HG02571 (cell line): ENCODE results near the gene LONRF2.

Experiments
- ATAC-seq: cut with Tn5 transposase; IDR thresholded peaks from one replicate; pipeline ENCODE4 v1.9.1; 2021; ENCODE audit warnings: mild to moderate bottlenecking, moderate library complexity; ENCODE audit not compliant: unreplicated experiment

Gene LONRF2

DNA sequence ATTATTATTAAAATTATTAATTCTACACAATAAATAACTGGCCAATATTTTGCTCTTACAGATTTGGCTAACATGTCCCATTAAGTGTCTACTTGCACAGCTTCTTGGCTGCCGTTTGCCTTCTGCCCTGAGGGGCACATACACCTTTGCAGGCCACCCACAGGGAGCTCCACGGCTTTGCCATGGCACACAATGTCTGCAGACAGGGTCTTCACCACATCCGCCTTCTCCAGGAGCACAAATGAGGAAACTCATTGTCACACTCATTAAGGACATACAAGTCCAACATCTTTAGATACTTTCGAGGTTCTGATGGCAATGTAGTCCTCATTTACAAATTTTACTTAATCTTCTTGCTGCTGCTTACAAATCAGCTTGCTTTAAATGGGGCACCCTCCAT is 45.6 kb downstream of the LONRF2 start:
- ATAC-seq = no peak

DNA sequence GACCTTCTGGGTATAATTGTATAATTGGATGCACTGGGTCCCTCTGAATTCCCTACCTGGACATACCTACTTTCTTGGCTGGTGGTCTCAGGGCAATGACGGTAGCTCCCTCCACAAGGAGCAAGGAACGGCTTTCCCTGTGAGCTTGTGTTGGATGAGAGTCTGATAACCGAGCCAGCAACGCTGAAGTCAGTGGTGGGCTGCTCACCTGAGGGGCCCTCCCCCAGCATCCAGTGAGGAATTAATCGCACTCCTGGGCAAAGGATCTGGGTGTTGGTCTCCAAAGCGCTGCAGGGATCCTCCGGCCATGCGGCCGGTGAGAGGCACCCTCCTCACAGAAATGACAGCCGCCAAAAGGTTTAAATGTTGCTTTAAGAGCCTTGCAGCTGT is 47.1 kb downstream of the LONRF2 start:
- ATAC-seq = no peak

DNA sequence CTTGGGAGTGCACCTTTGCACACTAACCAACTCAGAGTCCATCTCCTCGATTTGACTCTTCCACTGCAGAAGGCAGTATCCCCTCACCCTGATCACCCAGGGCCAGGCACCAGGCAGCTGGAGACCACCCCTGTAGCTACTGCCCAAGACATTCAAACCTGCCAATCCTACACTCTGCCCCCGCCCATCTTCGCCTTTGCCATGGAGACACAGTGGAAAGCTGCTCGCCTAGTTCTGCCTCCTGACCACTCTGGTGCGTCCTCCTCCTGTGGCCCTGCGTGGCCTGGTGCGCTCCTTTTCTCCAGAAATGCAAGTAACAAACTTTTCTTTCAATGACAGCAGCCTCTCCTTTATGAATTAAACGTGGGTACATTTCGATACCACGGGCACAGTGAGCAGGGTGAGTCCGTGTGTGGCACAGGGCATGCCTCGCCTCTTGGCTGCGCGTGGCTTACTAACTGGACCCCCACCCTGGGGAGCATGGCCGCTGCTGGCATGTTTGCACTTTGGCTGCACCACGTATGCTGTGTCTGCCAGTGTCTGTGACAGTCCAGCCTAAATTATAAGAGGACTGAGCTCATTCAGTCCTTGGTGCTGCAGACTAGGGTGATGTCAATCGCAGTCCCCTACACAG is 47.6 kb downstream of the LONRF2 start:
- ATAC-seq = no peak

DNA sequence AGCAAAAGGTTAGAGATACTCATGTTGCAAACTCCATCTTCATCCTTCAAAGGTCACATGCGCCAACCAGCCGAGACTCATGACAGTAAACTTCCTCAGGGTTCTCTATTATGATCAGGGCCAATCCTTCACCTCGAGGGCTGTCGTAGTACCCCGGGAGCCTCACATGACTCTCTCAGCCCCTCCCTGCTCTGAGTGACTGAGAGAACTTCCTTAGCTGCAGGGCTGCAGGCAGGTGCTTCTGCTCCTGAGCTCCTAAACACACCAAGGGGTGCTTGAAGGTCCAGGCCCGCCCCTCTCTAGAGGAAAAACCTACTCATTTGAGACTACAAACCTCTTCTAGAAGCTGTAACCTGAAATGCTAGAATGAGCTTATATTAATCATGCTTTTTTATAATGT is 48.2 kb downstream of the LONRF2 start:
- no peak for ATAC-seq

DNA sequence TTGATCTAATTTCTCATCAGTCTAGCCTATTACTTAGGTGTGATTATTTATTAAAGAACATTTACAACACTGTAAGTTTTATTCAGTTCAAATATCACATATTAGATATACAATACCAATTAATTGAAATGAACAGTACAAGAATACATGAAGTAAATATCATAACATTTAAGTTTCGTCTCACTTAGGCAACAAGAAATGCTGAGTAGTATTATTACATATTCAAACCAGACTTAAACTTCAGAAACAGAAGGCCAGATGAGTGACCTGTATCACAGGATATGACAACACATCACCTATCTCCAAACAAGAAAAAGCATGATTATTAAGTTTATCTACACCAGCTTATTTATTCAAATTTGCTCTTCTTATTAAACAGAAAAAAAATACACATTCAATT is 48.9 kb downstream of the LONRF2 start:
- no peak for ATAC-seq

DNA sequence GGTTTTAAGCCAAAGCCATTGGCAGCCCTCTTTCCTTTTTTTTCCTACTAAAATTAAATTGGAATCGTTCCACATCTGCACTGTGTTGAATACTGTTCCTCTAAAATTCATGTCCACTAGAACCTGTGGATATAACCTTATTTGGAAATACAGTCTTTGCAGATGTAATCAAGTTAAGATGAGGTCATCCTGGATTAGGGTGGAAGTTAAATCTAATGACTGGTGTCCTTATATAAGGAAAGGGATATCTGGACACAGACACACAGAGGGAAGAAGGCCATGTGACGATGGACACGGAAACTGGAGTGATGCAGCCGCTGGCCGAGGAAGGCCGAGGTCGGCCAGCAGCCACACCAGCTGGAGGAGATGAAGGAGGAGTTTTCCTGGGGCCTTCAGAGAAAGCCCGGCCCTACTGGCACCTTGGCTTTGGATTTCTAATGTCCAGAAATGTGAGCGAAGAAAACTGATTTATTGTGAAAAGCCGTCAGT is 49.4 kb downstream of the LONRF2 start:
- no peak for ATAC-seq

DNA sequence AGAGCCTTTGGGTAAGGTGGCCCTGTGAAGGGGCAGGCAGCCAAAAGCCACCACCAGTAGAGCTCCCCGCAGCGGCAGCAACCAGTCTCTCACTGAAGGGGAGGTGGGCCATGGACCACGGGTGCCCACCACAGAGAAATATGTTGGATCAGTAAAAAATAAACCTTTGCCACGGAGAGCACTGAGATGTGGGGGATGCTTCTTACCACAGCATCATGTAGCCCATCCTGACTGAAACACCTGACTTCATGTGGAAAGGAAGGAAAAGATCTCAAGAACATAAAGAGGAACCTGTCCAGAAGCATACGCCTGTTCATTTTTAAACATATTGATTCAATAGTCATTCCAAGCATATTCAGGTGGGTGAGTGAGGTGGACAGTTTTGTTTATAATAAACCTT is 51.1 kb downstream of the LONRF2 start:
- ATAC-seq = no peak

DNA sequence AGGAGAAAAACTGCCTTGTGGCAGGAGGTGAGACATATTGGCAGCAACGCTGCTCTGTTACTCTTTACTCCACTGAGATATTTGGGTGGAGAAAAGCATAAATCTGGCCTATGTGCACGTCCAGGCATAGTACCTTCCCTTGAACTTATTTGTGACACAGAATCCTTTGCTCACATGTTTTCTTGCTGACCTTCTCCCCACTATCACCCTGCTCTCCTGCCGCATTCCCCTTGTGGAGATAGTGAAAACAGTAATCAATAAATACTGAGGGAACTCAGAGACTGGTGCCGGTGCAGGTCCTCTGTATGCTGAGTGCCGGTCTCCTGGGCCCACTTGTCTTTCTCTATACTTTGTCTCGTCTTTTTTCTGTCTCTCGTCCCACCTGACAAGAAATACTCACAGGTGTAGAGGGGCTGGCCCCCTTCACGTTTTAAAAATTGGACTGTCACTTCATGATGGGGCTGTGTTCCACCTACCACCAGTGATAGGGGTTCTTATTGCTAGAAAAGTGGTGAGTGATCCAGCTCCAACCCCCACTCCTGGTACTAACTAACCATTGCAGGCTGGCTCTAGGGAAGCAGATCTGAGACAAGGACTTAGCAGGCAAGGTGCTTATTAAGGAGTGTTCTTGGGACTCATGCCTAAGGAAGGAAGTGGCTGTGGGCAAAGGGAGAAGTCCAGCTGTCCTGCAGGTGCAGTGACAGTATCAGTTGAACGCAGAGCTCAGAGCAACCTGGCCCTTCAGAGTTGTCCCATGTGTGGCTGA is 51.7 kb downstream of the LONRF2 start:
- no peak for ATAC-seq

DNA sequence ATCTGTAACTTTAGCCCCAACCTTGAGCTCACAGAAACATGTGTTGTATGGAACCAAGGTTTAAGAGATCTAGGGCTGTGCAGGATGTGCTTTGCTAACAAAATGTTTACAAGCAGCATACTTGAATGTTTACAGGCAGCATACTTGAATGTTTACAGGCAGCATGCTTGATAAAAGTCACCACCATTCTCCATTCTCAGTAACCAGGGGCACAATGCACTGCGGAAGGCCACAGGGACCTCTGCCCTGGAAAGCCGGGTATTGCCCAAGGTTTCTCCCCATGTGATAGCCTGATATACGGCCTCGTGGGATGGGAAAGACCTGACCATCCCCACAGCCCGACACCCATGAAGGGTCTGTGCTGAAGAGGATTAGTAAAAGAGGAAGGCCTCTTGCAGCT is 52.4 kb downstream of the LONRF2 start:
- no peak for ATAC-seq

DNA sequence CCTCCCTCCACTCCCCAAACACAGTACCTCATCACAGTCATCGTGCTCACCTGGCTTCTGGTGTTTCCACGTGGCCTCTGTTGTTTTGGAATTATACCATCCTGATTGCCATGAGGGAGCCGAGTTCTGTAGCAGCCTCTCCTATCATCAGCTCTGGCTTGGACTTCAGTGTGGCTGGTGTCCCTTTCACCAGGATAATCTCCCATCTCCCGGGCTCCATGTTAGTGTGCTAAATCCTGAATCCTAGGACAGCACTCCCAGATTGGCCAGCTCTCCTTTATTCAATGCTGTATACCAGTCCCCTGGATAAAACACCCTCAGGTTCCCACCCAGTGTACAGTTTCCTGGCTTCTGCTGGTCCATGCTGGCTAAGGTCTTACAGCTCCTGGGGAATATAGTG is 53.3 kb downstream of the LONRF2 start:
- ATAC-seq = no peak

DNA sequence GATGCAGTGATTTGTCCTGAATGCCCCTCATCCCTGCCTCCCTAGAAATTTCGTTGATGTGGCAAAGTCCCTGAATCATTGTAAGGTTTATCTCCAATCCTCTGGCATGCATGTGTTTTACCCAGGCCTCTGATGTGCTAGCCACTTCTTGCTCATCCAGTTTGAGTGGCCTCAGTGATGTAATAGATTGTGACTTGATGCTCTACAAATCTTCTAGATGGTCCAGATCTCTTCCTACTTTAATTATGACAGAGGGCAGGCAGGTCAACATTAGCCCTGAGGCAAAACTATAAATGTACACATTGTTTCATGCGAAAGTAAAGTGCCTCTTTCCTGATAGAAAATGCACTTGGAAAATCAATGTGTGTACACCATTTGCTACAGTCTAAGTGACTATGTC is 54.5 kb downstream of the LONRF2 start:
- no peak for ATAC-seq

DNA sequence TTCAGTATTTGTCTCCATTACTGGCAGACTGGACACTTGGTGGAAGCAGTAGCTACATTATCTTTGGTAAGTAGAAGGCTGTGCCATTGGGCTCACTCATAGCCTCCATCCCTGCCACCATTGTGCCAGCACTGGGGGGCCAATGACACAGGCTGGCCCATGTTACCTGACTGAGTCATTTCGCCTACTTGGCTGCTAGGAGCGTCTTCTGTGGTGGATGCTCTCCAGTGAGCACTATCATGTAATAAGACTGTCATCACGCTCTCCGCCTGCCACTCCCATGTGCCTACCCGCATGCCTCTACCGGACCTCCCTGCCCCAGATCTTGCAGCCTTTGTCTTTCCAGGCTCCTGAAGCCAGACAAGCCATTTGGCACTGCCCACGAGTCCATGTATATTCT is 56.2 kb downstream of the LONRF2 start:
- ATAC-seq = no peak

DNA sequence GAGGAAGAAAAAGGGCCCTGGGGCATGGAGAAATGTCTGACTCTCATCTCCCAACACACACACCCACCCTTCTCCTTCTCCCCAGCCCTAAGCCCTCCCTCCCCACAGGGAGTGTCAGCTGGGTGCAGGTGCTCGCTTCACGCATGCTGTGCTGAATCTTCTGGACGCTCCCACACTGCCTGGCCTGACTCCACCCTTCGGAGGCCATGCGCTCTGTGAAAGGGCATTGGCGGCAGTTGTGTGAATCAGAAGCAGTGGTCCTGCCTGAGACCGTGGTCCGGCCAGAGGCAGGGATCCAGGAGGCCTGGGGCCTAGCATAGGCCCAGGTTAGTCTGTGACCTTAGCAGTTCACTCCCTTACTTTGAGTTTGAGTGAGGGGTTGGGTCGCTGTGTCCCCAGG is 57.1 kb downstream of the LONRF2 start:
- no peak for ATAC-seq

DNA sequence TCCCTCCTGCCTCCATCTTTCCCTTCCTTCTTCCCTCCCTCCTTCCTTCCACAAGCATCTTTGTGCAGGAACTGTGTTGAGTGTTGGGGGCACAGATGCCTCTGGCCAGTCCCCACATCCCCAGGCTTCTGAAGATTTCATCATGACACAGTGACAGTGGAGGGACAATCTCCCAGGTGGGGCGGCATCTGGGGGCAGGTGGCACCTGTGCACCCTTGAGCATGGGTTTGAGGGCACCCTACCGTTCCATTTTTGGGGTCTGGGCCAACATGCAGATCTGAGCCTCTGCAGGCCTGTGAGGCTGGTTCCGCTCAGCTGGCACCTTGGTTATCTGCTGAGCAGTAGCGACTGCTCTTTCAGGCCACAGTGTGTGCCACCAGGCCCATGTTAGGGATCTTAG is 57.6 kb downstream of the LONRF2 start:
- ATAC-seq = no peak

DNA sequence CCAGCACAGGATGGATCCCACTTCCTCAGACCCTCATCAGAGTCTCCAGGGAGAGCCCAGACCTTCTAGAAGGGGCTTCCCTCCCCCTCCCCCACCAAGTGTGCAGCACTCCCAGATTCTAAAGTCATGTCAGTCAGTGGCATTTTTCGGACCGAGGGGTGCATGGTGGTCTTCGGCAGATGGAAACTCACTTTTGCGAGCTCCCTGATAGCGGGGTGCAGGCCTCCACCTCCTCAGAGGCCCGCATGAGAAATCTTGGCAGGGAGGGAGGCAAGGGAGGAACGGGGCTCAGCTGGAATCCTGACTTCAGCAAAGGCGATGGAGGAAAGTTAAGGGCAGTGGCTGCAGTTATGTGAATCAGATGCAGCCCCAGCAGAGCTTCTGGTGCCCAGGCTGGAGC is 58.2 kb downstream of the LONRF2 start:
- no peak for ATAC-seq

DNA sequence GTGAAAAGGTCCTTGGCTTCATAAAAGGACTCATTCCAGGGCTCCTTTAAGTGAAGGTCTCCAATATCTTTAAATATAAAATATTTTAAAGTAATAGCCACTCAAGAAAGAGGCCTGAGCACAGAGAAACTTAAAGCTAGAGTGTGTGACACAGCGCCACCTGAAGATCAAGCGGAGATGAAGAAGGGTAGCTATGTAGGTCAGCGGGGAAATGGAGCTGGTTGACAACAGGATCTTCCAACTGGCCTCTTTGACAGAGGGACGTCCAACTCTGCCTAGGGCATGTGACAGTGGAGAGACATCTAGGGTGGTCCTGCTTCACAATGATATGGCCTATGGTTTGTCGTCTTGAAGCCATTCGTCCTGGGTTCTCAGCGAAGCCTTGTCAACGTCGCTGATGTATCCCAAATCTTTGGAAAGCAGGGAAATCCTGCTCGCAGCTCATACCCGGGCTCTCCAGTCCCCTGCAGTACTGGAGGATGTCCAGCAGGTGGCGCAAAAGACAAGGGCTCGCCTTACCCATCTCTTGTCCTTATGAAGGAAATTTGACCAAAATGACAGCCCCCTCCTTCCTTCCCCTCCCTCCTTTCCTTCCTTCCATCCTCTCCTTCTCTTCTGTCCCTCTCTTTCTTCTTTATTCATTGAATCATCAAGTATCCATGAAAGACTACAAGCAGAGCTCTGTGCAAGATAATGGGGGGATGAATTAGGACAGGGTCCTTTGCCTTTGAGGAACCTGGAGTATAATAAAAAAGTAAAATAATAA is 59.6 kb downstream of the LONRF2 start:
- no peak for ATAC-seq

DNA sequence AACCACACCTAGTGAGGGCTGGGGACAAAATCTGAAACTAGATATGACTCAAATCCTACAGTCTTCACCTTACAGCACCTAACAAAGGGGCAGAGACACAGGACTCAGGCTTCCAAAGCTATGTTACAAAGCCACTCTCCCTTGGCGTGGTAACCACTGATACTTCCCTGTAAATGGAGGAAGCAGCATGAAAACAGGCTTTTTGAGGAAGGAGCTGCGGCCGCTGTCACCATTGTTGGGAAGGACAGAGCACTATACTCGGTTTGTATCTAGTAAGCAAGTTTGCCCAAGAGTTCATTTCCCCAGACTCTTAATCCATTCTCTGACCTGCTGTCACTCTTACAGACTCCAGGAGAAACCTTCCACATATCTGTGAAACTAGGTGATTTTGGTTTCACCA is 60.3 kb downstream of the LONRF2 start:
- no peak for ATAC-seq

DNA sequence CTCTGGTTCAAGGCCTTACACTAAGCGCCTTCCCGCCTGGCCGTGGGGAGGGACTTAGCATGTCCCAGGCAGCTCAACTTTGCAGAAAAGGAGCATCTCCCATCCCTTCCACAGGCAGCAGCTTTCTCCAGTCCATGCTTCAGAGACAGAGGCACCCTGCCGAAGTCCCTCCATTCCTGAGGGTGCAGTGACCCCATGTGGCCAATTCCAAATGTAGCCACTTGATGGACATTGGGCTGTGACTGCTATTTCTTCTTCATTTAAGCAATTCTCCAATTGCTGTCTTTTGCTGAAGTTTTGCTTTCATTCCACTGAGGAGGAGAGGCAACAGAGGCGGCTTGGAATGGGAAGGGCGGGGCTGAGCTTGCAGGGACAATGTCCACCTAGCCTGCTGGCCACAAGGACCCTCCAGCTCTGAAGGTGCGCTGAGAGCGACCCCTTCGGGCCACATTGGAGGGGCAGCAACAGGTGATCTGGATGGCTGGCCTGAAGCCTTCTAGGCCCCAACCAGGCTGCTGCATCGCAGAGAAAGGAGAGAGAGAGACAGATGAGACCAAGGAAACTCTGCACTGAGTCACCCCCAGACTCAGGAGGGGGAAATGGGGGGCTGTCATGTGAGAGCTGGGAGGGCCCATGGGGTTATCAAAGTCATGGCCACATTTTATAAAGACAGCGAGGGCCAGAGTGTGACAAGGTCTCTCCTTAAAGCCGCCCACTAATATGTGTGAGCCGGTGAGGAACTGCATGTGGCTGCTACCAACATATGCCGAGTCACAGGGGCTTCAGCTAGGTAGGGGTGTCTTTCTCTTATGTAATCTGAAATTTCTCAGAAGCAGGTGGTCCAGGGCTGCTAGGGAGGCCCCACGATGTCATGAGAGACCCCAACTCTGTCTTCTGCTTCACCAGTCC is 61.3 kb downstream of the LONRF2 start:
- ATAC-seq = no peak

DNA sequence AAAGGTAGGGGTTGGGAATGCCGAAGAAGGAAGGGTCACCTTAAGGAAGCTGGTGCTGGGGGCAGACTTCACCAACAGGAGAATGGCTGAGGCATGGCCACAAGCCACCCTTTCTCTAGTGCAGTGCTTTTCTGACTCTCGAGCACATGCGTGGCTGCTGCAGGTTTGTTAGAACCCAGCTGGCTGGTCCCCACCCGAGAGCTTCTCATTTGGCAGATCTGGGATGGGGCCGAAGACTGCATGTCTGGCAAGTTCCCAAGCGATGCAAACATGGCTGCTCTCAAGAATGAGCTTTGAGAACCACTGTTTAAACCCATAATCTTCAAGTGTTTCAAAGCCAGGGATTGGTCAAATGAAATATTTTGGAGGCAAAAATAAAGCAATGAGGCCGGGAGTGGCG is 63.2 kb downstream of the LONRF2 start:
- ATAC-seq = no peak

DNA sequence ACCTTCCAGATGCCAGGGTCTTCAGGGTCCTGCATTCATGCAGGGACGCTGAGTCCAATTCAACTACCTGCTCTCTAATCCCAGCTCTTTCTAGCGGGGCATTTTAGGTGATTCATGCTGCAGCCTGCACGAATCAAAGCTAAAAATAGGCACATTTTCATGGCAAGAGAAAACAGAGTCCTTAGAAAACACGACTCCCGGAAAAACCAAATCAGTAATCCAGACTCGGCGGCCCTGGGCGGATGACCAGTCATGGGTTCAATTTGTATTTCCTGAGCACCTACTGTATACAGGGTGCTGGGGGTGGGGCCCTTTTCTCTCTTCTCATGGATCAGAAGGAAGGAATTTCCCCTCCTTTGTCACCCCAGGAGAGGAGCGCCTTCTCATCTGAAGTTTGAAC is 64.4 kb downstream of the LONRF2 start:
- no peak for ATAC-seq

DNA sequence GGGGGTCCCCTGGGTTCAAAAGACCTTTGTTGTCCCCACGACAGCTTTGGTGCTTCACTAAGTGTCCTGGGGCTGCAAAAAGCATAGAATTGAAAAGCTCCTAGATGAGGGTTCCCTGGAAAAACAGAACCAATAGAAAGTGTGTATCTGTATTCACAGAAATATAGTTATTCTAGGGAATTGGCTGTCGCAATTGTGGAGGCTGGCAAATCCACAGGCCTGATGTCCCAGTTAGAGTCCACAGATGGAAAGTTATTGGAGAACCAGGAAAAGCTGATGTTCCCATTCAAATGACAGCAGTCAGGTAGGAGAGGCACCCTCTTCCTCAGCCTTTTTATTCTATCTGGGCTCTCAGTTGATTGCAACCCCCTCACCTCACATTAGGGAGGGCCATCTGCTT is 65.5 kb downstream of the LONRF2 start:
- ATAC-seq = no peak
